H1 (cell line): ENCODE results near the gene WFIKKN1. TPM values are rescaled to one million over a fixed set of nuclear protein-coding genes. Genes with fewer than 3 reads are reported as not detected.

Experiments used
- CTCF ChIA-PET: fragments of 300-600 bp; sonication (Branson Sonifier 250); formaldehyde crosslinking; loops from one replicate; lab custom pipeline; 2021; ENCODE audit not compliant: partially characterized antibody; lab: Charles Lee
- POLR2A ChIA-PET: fragments of 300-600 bp; sonication (Branson Sonifier 250); formaldehyde crosslinking; loops from one replicate; lab custom pipeline; 2021; ENCODE audit warnings: inconsistent platforms; ENCODE audit not compliant: partially characterized antibody; lab: Charles Lee
- DNase-seq, 2 experiments: peaks; one replicate each; pipeline versions ENCODE4 v3.0.0 to v3.0.0-alpha.2; 2010 to 2022; ENCODE audit warnings: low spot score in 2 of 2, low read depth in 1 of 2, mixed read lengths in 1 of 2
- FAIRE-seq: peaks from 2 replicates; lab custom pipeline; 2011; peaks lifted over from hg19 to GRCh38; lab: Jason Lieb, UNC
- H2AFZ ChIP-seq: 2 replicates; pipeline ENCODE4 v1.8.1; 2012; ENCODE audit warnings: low read length, inconsistent platforms
- H2AK5ac ChIP-seq: 2 replicates; pipeline ENCODE4 v1.6.1; 2013; ENCODE audit warnings: low read depth, low read length
- H2BK120ac ChIP-seq: replicated peaks from 2 replicates; pipeline ENCODE3; 2013; ENCODE audit warnings: low read depth, low read length, inconsistent platforms
- H2BK12ac ChIP-seq: 2 replicates; pipeline ENCODE4 v1.6.1; 2013; ENCODE audit warnings: low read depth, low read length
- H2BK15ac ChIP-seq: 2 replicates; pipeline ENCODE4 v1.6.1; 2013; ENCODE audit warnings: low read length
- H2BK20ac ChIP-seq: 2 replicates; pipeline ENCODE4 v1.6.1; 2013; ENCODE audit warnings: low read length
- H2BK5ac ChIP-seq: 2 replicates; pipeline ENCODE4 v1.6.1; 2013; ENCODE audit warnings: low read depth, low read length
- H3K14ac ChIP-seq: 2 replicates; pipeline ENCODE4 v1.6.1; 2013; ENCODE audit warnings: inconsistent platforms; ENCODE audit not compliant: insufficient read length
- H3K18ac ChIP-seq: 2 replicates; pipeline ENCODE4 v1.6.1; 2013; ENCODE audit warnings: low read length; ENCODE audit errors: extremely low read depth
- H3K23ac ChIP-seq: 2 replicates; pipeline ENCODE4 v1.6.1; 2013; ENCODE audit warnings: inconsistent platforms; ENCODE audit not compliant: insufficient read length
- H3K23me2 ChIP-seq: 2 replicates; pipeline ENCODE4 v1.6.1; 2013; ENCODE audit warnings: low read depth, low read length
- H3K27ac ChIP-seq: 2 replicates; pipeline ENCODE4 v1.6.1; 2011; ENCODE audit warnings: low read depth, low read length, inconsistent platforms
- H3K27me3 ChIP-seq, 4 experiments: replicated peaks in 1 of 4; 1 replicate in 1 of 4; 2 replicates in 3 of 4; pipeline versions ENCODE4 v1.6.1 to v1.8.1; 2011 to 2013; ENCODE audit warnings: low read length in 3 of 4, mild to moderate bottlenecking in 3 of 4, inconsistent platforms in 2 of 4, mixed read lengths in 2 of 4, moderate library complexity in 1 of 4; ENCODE audit not compliant: control insufficient read depth in 3 of 4, insufficient read depth in 3 of 4; ENCODE audit errors: extremely low read depth in 1 of 4
- H3K36me3 ChIP-seq, 4 experiments: 2 replicates each; pipeline versions ENCODE4 v1.6.1 to v1.8.1; 2011 to 2013; ENCODE audit warnings: mild to moderate bottlenecking in 4 of 4, low read length in 3 of 4, moderate library complexity in 2 of 4, control low read depth in 1 of 4, inconsistent platforms in 1 of 4; ENCODE audit not compliant: insufficient read depth in 4 of 4, control insufficient read depth in 2 of 4
- H3K4ac ChIP-seq: replicated peaks from 2 replicates; pipeline ENCODE3; 2013; ENCODE audit warnings: low read length, low read depth, mixed read lengths, inconsistent platforms; ENCODE audit not compliant: insufficient read length
- H3K4me1 ChIP-seq, 4 experiments: replicated peaks in 1 of 4; 1 replicate in 1 of 4; 2 replicates in 3 of 4; pipeline versions ENCODE4 v1.6.1 to v1.8.1; 2011 to 2013; ENCODE audit warnings: low read length in 3 of 4, inconsistent platforms in 2 of 4, mixed read lengths in 1 of 4; ENCODE audit not compliant: insufficient read depth in 4 of 4, control insufficient read depth in 3 of 4
- H3K4me2 ChIP-seq, 2 experiments: 2 replicates each; pipeline versions ENCODE4 v1.6.1 to v1.8.1; 2011 to 2013; ENCODE audit warnings: low read depth in 2 of 2, low read length in 2 of 2, control low read depth in 1 of 2, inconsistent platforms in 1 of 2, mild to moderate bottlenecking in 1 of 2; ENCODE audit not compliant: insufficient read depth in 1 of 2
- H3K4me3 ChIP-seq, 4 experiments: fragments of 200-600, 300-600 bp in 1 of 4; sonication (generic), shearing (Covaris generic), sonication (Bioruptor Twin) in 1 of 4; 2 replicates each; pipeline versions ENCODE4 v1.5.1 to v1.8.1; 2011 to 2016; ENCODE audit warnings: low read length in 4 of 4, low read depth in 3 of 4, control low read depth in 2 of 4, inconsistent platforms in 2 of 4, mild to moderate bottlenecking in 2 of 4, mixed read lengths in 1 of 4, moderate library complexity in 1 of 4; ENCODE audit not compliant: insufficient read depth in 2 of 4; ENCODE audit errors: extremely low read depth in 1 of 4
- H3K56ac ChIP-seq: replicated peaks from 2 replicates; pipeline ENCODE3; 2013; ENCODE audit warnings: low read depth, mild to moderate bottlenecking, mixed read lengths, low read length, inconsistent platforms; ENCODE audit not compliant: insufficient read length
- H3K79me1 ChIP-seq: 2 replicates; pipeline ENCODE4 v1.6.1; 2013; ENCODE audit warnings: low read depth, low read length, control low read depth
- H3K79me2 ChIP-seq, 2 experiments: 2 replicates each; pipeline versions ENCODE4 v1.6.1 to v1.8.1; 2012 to 2013; ENCODE audit warnings: low read length in 2 of 2, mild to moderate bottlenecking in 2 of 2, inconsistent platforms in 1 of 2; ENCODE audit not compliant: insufficient read depth in 2 of 2, control insufficient read depth in 1 of 2
- H3K9ac ChIP-seq, 4 experiments: replicated peaks in 1 of 4; 1 replicate in 1 of 4; 2 replicates in 3 of 4; pipeline versions ENCODE4 v1.6.1 to v1.8.1; 2011 to 2013; ENCODE audit warnings: low read depth in 3 of 4, low read length in 3 of 4, control low read depth in 2 of 4, mild to moderate bottlenecking in 2 of 4, moderate library complexity in 2 of 4, inconsistent platforms in 1 of 4; ENCODE audit errors: extremely low read depth in 1 of 4
- H3K9me3 ChIP-seq, 2 experiments: 2 replicates each; pipeline versions ENCODE4 v1.6.1 to v1.8.1; 2012 to 2013; ENCODE audit warnings: mild to moderate bottlenecking in 2 of 2, moderate library complexity in 2 of 2, control low read depth in 1 of 2, inconsistent platforms in 1 of 2, low read depth in 1 of 2, low read length in 1 of 2, mixed read lengths in 1 of 2; ENCODE audit not compliant: insufficient read depth in 2 of 2
- H4K20me1 ChIP-seq, 2 experiments: replicated peaks in 1 of 2; 2 replicates each; pipeline versions ENCODE3 to v1.8.1; 2011 to 2013; ENCODE audit warnings: inconsistent platforms in 2 of 2, low read length in 2 of 2, mild to moderate bottlenecking in 1 of 2; ENCODE audit not compliant: insufficient read depth in 2 of 2, control insufficient read depth in 1 of 2
- H4K5ac ChIP-seq: 2 replicates; pipeline ENCODE4 v1.6.1; 2013; ENCODE audit warnings: low read length, low read depth, mixed read lengths, inconsistent platforms; ENCODE audit not compliant: insufficient read length
- H4K8ac ChIP-seq: 2 replicates; pipeline ENCODE4 v1.8.0; 2013; ENCODE audit warnings: mild to moderate bottlenecking, moderate library complexity, low read length, inconsistent platforms; ENCODE audit not compliant: insufficient read depth; ENCODE audit errors: extremely low read depth
- H4K91ac ChIP-seq: replicated peaks from 2 replicates; pipeline ENCODE3; 2013; ENCODE audit warnings: low read length, mixed read lengths, inconsistent platforms; ENCODE audit not compliant: insufficient read length
- ASH2L ChIP-seq: fragments of 200-600, 300-600 bp; sonication (generic); IDR thresholded peaks from one replicate; pipeline ENCODE4 v1.7.1; 2017; ENCODE audit warnings: low read length
- CBX5 ChIP-seq: fragments of 300-800, 300-1000 bp; sonication (generic); IDR thresholded peaks from 2 replicates; pipeline ENCODE4 v1.7.1; 2016; ENCODE audit warnings: antibody characterized with exemption, low read length, low read depth
- E2F6 ChIP-seq: IDR thresholded peaks from 2 replicates; pipeline ENCODE4 v1.6.1; 2012; ENCODE audit warnings: inconsistent platforms
- GABPA ChIP-seq: IDR thresholded peaks from 2 replicates; pipeline ENCODE4 v1.6.1; 2011; ENCODE audit warnings: mild to moderate bottlenecking, low read length, moderate library complexity, borderline replicate concordance; ENCODE audit not compliant: insufficient read depth
- HDAC2 ChIP-seq, 2 experiments: fragments of 300-600 bp in 1 of 2; sonication (generic) in 1 of 2; IDR thresholded peaks; 2 replicates each; pipeline ENCODE4 v1.6.1; 2011 to 2012; ENCODE audit warnings: low read depth in 2 of 2, low read length in 2 of 2, mild to moderate bottlenecking in 2 of 2, moderate library complexity in 2 of 2, borderline replicate concordance in 1 of 2, inconsistent platforms in 1 of 2
- KDM4A ChIP-seq: IDR thresholded peaks from one replicate; pipeline ENCODE4 v1.7.1; 2012; ENCODE audit warnings: low read depth, mild to moderate bottlenecking, moderate library complexity, low read length, inconsistent platforms; ENCODE audit not compliant: severe bottlenecking
- KDM5A ChIP-seq: fragments of 200-600 bp; IDR thresholded peaks from 2 replicates; pipeline ENCODE4 v1.7.1; 2012; ENCODE audit warnings: mild to moderate bottlenecking, low read length, inconsistent platforms, mixed read lengths
- PHF8 ChIP-seq: fragments of 200-600 bp; sonication (generic); conservative IDR thresholded peaks from 2 replicates; pipeline ENCODE4 v1.7.1; 2012; ENCODE audit warnings: low read depth, mild to moderate bottlenecking, inconsistent platforms, low read length, moderate library complexity
- RBBP5 ChIP-seq: IDR thresholded peaks from 2 replicates; pipeline ENCODE4 v1.7.1; 2012; ENCODE audit warnings: low read depth, mild to moderate bottlenecking, inconsistent platforms, low read length, moderate library complexity, borderline replicate concordance
- WGBS, 2 experiments: shearing (Covaris generic) in 1 of 2; methylation state at CpG; one replicate each; pipeline versions ENCODE4 v1.1.6 to v1.1.7; 2013 to 2015; ENCODE audit warnings: low lambda C conversion rate in 2 of 2, mixed read lengths in 2 of 2, inconsistent platforms in 1 of 2, low coverage in 1 of 2, missing lambda C conversion rate in 1 of 2; ENCODE audit not compliant: insufficient replicate concordance in 2 of 2, insufficient coverage in 1 of 2, insufficient read length in 1 of 2; ENCODE audit errors: extremely low coverage in 1 of 2, missing lambda C conversion rate in 1 of 2; 5-methylcytosine and 5-hydroxymethylcytosine counted together
- polyA plus RNA-seq, 7 experiments: library from polyadenylated mRNA; depleted of rRNA in 3 of 7; stranded (reverse) in 5 of 7; unstranded in 2 of 7; fragments of >200 nt in 5 of 7; fragments of 200-250 nt in 2 of 7; gene quantifications; 1 replicate in 5 of 7; 2 replicates in 1 of 7; 4 replicates in 1 of 7; pipeline versions ENCODE4 v1.2.1 to v1.2.3, GENCODE V29; 2011 to 2013; ENCODE audit warnings: missing spikeins in 2 of 7, mixed read lengths in 2 of 7
- total RNA-seq: library from RNA; stranded (reverse); fragmentation: NEBNext Ultra II Directional; extraction: Animal tissue kit (Norgen Biotek cat#: 25700); gene quantifications from 2 replicates; pipeline ENCODE4 v1.2.1, GENCODE V29; 2021

Gene WFIKKN1
- total and polyA plus RNA-seq, 2 of the 8 experiments (the other 6 are each of a cell fraction or from before 2014, with no cell fraction given) = 11.4 to 15.8 TPM

- Histone ChIP-seq H3K4ac (peak overlapping the region; percentile 99), H3K27ac (no peak overlapping the region), H3K4me3 (peak overlapping the region; percentile 73 to 89 (median 77)), H3K36me3 (peaks cover 0 to 21% (median 3%) of the 10 kb centered on the region in 4 experiments; a peak in 4 of 8 replicates), H2BK12ac (no peak overlapping the region), H2AK5ac (no peak overlapping the region), H3K14ac (no peak overlapping the region), H4K8ac (peak overlapping the region; percentile 79; the same call in 1 of the 2 replicates), H3K23ac (no peak overlapping the region), H4K20me1 (peaks cover 3 to 10% of the 10 kb centered on the region in 2 experiments), H4K5ac (peak overlapping the region; percentile 80), H2BK5ac (peak overlapping the region; percentile 73; the same call in 1 of the 2 replicates), H3K18ac (peak overlapping the region; percentile 91), H3K27me3 (no peaks in the 10 kb centered on the region), H3K23me2 (peaks cover 8% of the 10 kb centered on the region; the same call in 1 of the 2 replicates), H3K9me3 (no peaks in the 10 kb centered on the region)
- FAIRE-seq = no peak
- ChIA-PET POLR2A (interaction anchor here (0.6 to 2.7 kb wide), 16 partner anchors 11 to 1531 kb away, joined by 3 to 16 read pairs (median 4); partner anchors contain the start of genes RAB40C, RHBDL1, WDR24 and WDR90), CTCF (interaction anchor here (0.9 to 2.9 kb wide), 5 partner anchors 10 to 42 kb away, joined by 4 to 8 read pairs (median 6); no protein-coding TSS in a partner anchor)
- WGBS, 2 experiments = 13% methylated on average over 39 of the region's 55 CpGs; no CpG with 5 or more reads in 1 of the 2 experiments
- DNase-seq = no peak
- TF ChIP-seq ASH2L = no peak
- peak; percentile 74; the same call in 1 of the 2 replicates for TF ChIP-seq PHF8
- no peak for TF ChIP-seq KDM5A
- TF ChIP-seq HDAC2 (IDR thresholded peaks at IDR 0.05; ENCODE audit: borderline replicate concordance in 1 of 2, low read depth in 2 of 2, low read length in 2 of 2) = 0 out of 4 replicates have a peak, but pooled peaks of 1 of the 2 experiments have one; percentile 37
- TF ChIP-seq E2F6 = peak; percentile 63; the same call in 1 of the 2 replicates
- no peak for TF ChIP-seq CBX5
- TF ChIP-seq GABPA = no peak; the same call in 1 of the 2 replicates
- no peak for TF ChIP-seq KDM4A
- TF ChIP-seq RBBP5 = no peak
- TF ChIP-seq, all 59 proteins: peak for 3
- H2BK15ac ChIP-seq = peak overlapping the region; percentile 53; the same call in 1 of the 2 replicates
- peak overlapping the region; percentile 5 to 66 (median 60); a peak in 6 of 7 replicates for H3K9ac ChIP-seq
- no peak overlapping the region for H2AFZ ChIP-seq
- H3K4me1 ChIP-seq = peaks cover 0 to 29% (median 20%) of the 10 kb centered on the region in 4 experiments; a peak in 6 of 7 replicates
- H3K79me2 ChIP-seq = peaks cover 0 to 6% of the 10 kb centered on the region in 2 experiments; a peak in 1 of 4 replicates
- no peak overlapping the region for H2BK20ac ChIP-seq
- no peaks in the 10 kb centered on the region for H3K79me1 ChIP-seq
- peak overlapping the region; percentile 69 for H3K56ac ChIP-seq
- H3K4me2 ChIP-seq = peak overlapping the region; percentile 62 to 80
- no peak overlapping the region for H2BK120ac ChIP-seq
- H4K91ac ChIP-seq = peak overlapping the region; percentile 98
Observed at GRCh38 chr16:635573-636205, 4.9 kb downstream of the WFIKKN1 start.
